ENCODE data around the gene MVD. TPM values are rescaled to one million over a fixed set of nuclear protein-coding genes. Genes with fewer than 3 reads are reported as not detected.

The MVD gene
- total and polyA plus RNA-seq, 2 of the 4 experiments (the other 2 are of a cell fraction), result 18.3 to 28.4 TPM

GRCh38 chr16:88662222-88662842 is 559 bp downstream of the MVD start:
- no peak for TF ChIP-seq MAFK (IDR thresholded peaks at IDR 0.05; ENCODE audit: low read depth, low read length)
- TF ChIP-seq SMC3 (IDR thresholded peaks at IDR 0.05; ENCODE audit: low read depth, low read length), result no peak
- TF ChIP-seq RAD21 (IDR thresholded peaks at IDR 0.05; ENCODE audit: low read length), result no peak
- Histone ChIP-seq H3K27ac (ENCODE audit: insufficient read depth, low read length) (no peak overlapping the region; the same call in 1 of the 2 replicates), H3K4me2 (ENCODE audit: low read depth, low read length) (peak overlapping the region; percentile 88), H3K14ac (replicated peaks; ENCODE audit: low read depth, low read length) (peak overlapping the region; percentile 69), H3K9ac (ENCODE audit: low read depth, low read length) (peak overlapping the region; percentile 63), H3K9me1 (ENCODE audit: insufficient read depth, low read length) (no peaks in the 10 kb centered on the region), H2AFZ (replicated peaks; ENCODE audit: low read length, poor library complexity) (peak overlapping the region; percentile 99), H3K4ac (ENCODE audit: low read depth, low read length) (peak overlapping the region; percentile 54; the same call in 1 of the 2 replicates), H4K91ac (ENCODE audit: insufficient read depth, low read depth, low read length) (no peak overlapping the region), H4K8ac (ENCODE audit: low read depth in 2 of 2, low read length in 2 of 2) (peak overlapping the region in 1 of 2 experiments; percentile 67; a peak in 1 of 4 replicates), H3K36me3 (ENCODE audit: control insufficient read depth, insufficient read depth, low read length) (no peaks in the 10 kb centered on the region; the same call in 1 of the 2 replicates), H3K18ac (ENCODE audit: low read depth, low read length) (no peak overlapping the region), H3K4me1 (ENCODE audit: control insufficient read depth, insufficient read depth, low read length) (no peaks in the 10 kb centered on the region), H2BK120ac (ENCODE audit: low read depth, low read length) (no peak overlapping the region), H4K5ac (ENCODE audit: low read depth, low read length) (no peak overlapping the region), H2AK9ac (replicated peaks; ENCODE audit: low read depth, low read length, poor library complexity) (peak overlapping the region; percentile 95), H3K27me3 (ENCODE audit: control insufficient read depth, insufficient read depth, low read length) (no peaks in the 10 kb centered on the region), H2BK5ac (ENCODE audit: low read depth, low read length, poor library complexity, severe bottlenecking) (peak overlapping the region; percentile 55), H2AK5ac (ENCODE audit: low read depth, low read length) (peak overlapping the region; percentile 57; the same call in 1 of the 2 replicates), H4K20me1 (ENCODE audit: insufficient read depth, low read length) (0 out of 2 replicates have a peak, but pooled peaks cover 5% of the 10 kb centered on the region), H3K56ac (ENCODE audit: extremely low read depth, insufficient read depth, low read length) (no peak overlapping the region), H3K79me1 (ENCODE audit: low read depth in 1 of 2, low read length in 2 of 2) (peaks cover 16 to 41% of the 10 kb centered on the region in 2 experiments), H2BK15ac (ENCODE audit: low read depth, low read length) (no peak overlapping the region), H3K23ac (ENCODE audit: low read depth, low read length) (peak overlapping the region; percentile 54; the same call in 1 of the 2 replicates), H3K4me3 (ENCODE audit: insufficient read depth, low read depth, low read length) (peak overlapping the region; percentile 80), H2BK20ac (ENCODE audit: low read depth, low read length) (no peak overlapping the region), H3K9me3 (ENCODE audit: control insufficient read depth, insufficient read depth, low read length) (no peaks in the 10 kb centered on the region)
- 2% methylated on average over 29 of the region's 49 CpGs; no CpG with 5 or more reads in 1 of the 2 experiments for WGBS, 2 experiments (ENCODE audit: extremely low coverage in 2 of 2, insufficient read length in 1 of 2)
- DNase-seq (no peak), ATAC-seq (ENCODE audit: low read depth) (no peak)
- dilution Hi-C loops (cut with HindIII; ENCODE audit: low sequenced_read_pairs, unreplicated experiment) (no loop called here), intact Hi-C loops (cut with micrococcal nuclease) (no loop called here), in situ Hi-C loops (cut with MboI; ENCODE audit: low sequenced_read_pairs) (no loop called here)
- POLR2A ChIA-PET (ENCODE audit: unreplicated experiment), result no interaction called here
- BruUV-seq (replicated peaks), result TSS peak; percentile 75
- CTCF ChIA-PET, result interaction anchor here (1.4 kb wide), 1 partner anchor 10 kb away, joined by 4 read pairs; no protein-coding TSS in a partner anchor
